Neutrophil (primary cell): ENCODE data around the gene IRF3.

ENCODE experiments used
- H3K27ac ChIP-seq: fragments of 200-600 bp; sonication (generic); 2 replicates; pipeline ENCODE4 v1.5.1; 2016; ENCODE audit warnings: mild to moderate bottlenecking, moderate library complexity
- H3K27me3 ChIP-seq: fragments of 200-600 bp; sonication (generic); 2 replicates; pipeline ENCODE4 v1.6.0; 2016; ENCODE audit warnings: mild to moderate bottlenecking
- H3K36me3 ChIP-seq: fragments of 200-600 bp; sonication (generic); 2 replicates; pipeline ENCODE4 v1.5.1; 2017
- H3K4me1 ChIP-seq, 2 experiments: fragments of 200-600 bp in 1 of 2; sonication (generic) in 1 of 2; 1 replicate in 1 of 2; 2 replicates in 1 of 2; pipeline versions ENCODE4 v1.5.1 to v1.6.1; 2013 to 2016; ENCODE audit warnings: low read depth in 1 of 2, low read length in 1 of 2, mild to moderate bottlenecking in 1 of 2, moderate library complexity in 1 of 2; ENCODE audit not compliant: control insufficient read depth in 1 of 2, insufficient read depth in 1 of 2
- H3K4me3 ChIP-seq, 2 experiments: fragments of 200-600 bp in 1 of 2; sonication (generic) in 1 of 2; 1 replicate in 1 of 2; 2 replicates in 1 of 2; pipeline ENCODE4 v1.5.1; 2013 to 2016; ENCODE audit warnings: low read depth in 1 of 2, low read length in 1 of 2, mild to moderate bottlenecking in 1 of 2, moderate library complexity in 1 of 2
- H3K9me3 ChIP-seq: fragments of 200-600 bp; sonication (generic); 2 replicates; pipeline ENCODE4 v1.5.1; 2016
- CTCF ChIP-seq: fragments of 200-600 bp; sonication (generic); IDR thresholded peaks from 2 replicates; pipeline ENCODE4 v1.5.1; 2016; ENCODE audit warnings: antibody characterized with exemption

Gene IRF3

GRCh38 chr19:49643466-49643865 lies 22.2 kb downstream of the IRF3 start:
- H3K27me3 ChIP-seq: peaks cover 16% of the 10 kb centered on the region
- H3K36me3 ChIP-seq: peaks cover 36% of the 10 kb centered on the region
- H3K9me3 ChIP-seq: no peaks in the 10 kb centered on the region
- peaks cover 33 to 36% of the 10 kb centered on the region in 2 experiments for H3K4me1 ChIP-seq
- H3K27ac ChIP-seq: no peak overlapping the region
- H3K4me3 ChIP-seq: peak overlapping the region in 1 of 2 experiments; percentile 93
- TF ChIP-seq CTCF: no peak

- Histone ChIP-seq H3K4me1 (peaks cover 41 to 42% of the 10 kb centered on the region in 2 experiments), H3K27ac (peak overlapping the region; percentile 96), H3K36me3 (peaks cover 27% of the 10 kb centered on the region), H3K27me3 (peaks cover 25% of the 10 kb centered on the region), H3K9me3 (no peaks in the 10 kb centered on the region), H3K4me3 (peak overlapping the region; percentile 91 to 93)
- TF ChIP-seq CTCF: no peak
Observed at GRCh38 chr19:49642492-49643035, 23.1 kb downstream of the IRF3 start.

- Histone ChIP-seq H3K9me3 (no peaks in the 10 kb centered on the region), H3K36me3 (peaks cover 21% of the 10 kb centered on the region), H3K27ac (peak within 1 kb of the TSS; percentile 96), H3K4me3 (peak within 1 kb of the TSS; percentile 91 to 93), H3K4me1 (peaks cover 41 to 42% of the 10 kb centered on the region in 2 experiments), H3K27me3 (peaks cover 29% of the 10 kb centered on the region)
- peak; percentile 40 for TF ChIP-seq CTCF
Observed at GRCh38 chr19:49641688-49642491, 23.8 kb downstream of the IRF3 start, which contains the start of gene SCAF1. Gene SCAF1 (plus strand): TSS chr19:49642209. CDS start chr19:49645027, 2,818 bp downstream.

GRCh38 chr19:49640113-49640898 lies 25.4 kb downstream of the IRF3 start, which contains the start of gene RRAS:
Gene RRAS (minus strand): TSS chr19:49640143. CDS start chr19:49640098, 45 bp downstream.
- H3K4me3 ChIP-seq: peak within 1 kb of the TSS; percentile 91 to 93
- peak within 1 kb of the TSS; percentile 96 for H3K27ac ChIP-seq
- peaks cover 41 to 42% of the 10 kb centered on the region in 2 experiments for H3K4me1 ChIP-seq
- H3K27me3 ChIP-seq: peaks cover 43% of the 10 kb centered on the region
- H3K9me3 ChIP-seq: no peaks in the 10 kb centered on the region
- peak; percentile 20 for TF ChIP-seq CTCF
- peaks cover 5% of the 10 kb centered on the region for H3K36me3 ChIP-seq

- H3K9me3 ChIP-seq: no peaks in the 10 kb centered on the region
- H3K4me1 ChIP-seq: peaks cover 41 to 42% of the 10 kb centered on the region in 2 experiments
Observed at GRCh38 chr19:49639401-49640112, 26.1 kb downstream of the IRF3 start.

More at GRCh38 chr19:49639401-49640112, 26.1 kb downstream of the IRF3 start:
- H3K27ac ChIP-seq: peak overlapping the region; percentile 96
- H3K36me3 ChIP-seq: no peaks in the 10 kb centered on the region
- H3K4me3 ChIP-seq: peak overlapping the region; percentile 91 to 93
- TF ChIP-seq CTCF: no peak
- peaks cover 46% of the 10 kb centered on the region for H3K27me3 ChIP-seq
